Measurements from ENCODE around the gene TSBP1. TPM values are rescaled to one million over a fixed set of nuclear protein-coding genes. Genes with fewer than 3 reads are reported as not detected.

The TSBP1 gene
- total RNA-seq, 4 donors from 2014 or later: not detected

GRCh38 chr6:32254761-32255198, 116.9 kb downstream of the TSBP1 start:
- peak overlapping the region in 3 of 4 donors; percentile 10 to 44 (median 23) for H3K4me3 ChIP-seq
- H3K36me3 ChIP-seq: no peaks in the 10 kb centered on the region
- H3K9me3 ChIP-seq: no peaks in the 10 kb centered on the region
- intact Hi-C loops (cut with DNase I; ENCODE audit: low total_unique reads): no loop called here
- H3K27ac ChIP-seq: peak overlapping the region; percentile 69 to 76 (median 73)
- DNase-seq: no peak
- H3K27me3 ChIP-seq: peaks cover 24% of the 10 kb centered on the region
- TF ChIP-seq EP300 (IDR thresholded peaks at IDR 0.05; ENCODE audit: low read depth) (no peak), POLR2AphosphoS5 (IDR thresholded peaks at IDR 0.05) (no peak), POLR2A (IDR thresholded peaks at IDR 0.05) (no peak), CTCF (IDR thresholded peaks at IDR 0.05) (no peak)
- WGBS, 2 donors (ENCODE audit: low coverage in 1 of 2): 28 to 31% methylated on average over 11 to 12 of the region's 12 CpGs
- H3K4me1 ChIP-seq: peaks cover 0 to 10% (median 2%) of the 10 kb centered on the region in 4 donors
- in situ Hi-C loops (cut with MboI; ENCODE audit: low pct_ligation_motif_present in 1 of 4, low pct_unique_long_range_greater_than_20kb in 1 of 4, low sequenced_read_pairs in 3 of 4): no loop called here

GRCh38 chr6:32252331-32253009, 119.2 kb downstream of the TSBP1 start:
- Histone ChIP-seq H3K9me3 (no peaks in the 10 kb centered on the region), H3K27me3 (peaks cover 24% of the 10 kb centered on the region), H3K4me3 (no peak overlapping the region), H3K27ac (no peak overlapping the region), H3K4me1 (peaks cover 0 to 10% (median 2%) of the 10 kb centered on the region in 4 donors), H3K36me3 (no peaks in the 10 kb centered on the region)
- 25 to 56% methylated on average over 1 to 2 of the region's 2 CpGs for WGBS, 2 donors (ENCODE audit: low coverage in 1 of 2)
- no peak for DNase-seq
- in situ Hi-C loops (cut with MboI; ENCODE audit: low pct_ligation_motif_present in 1 of 4, low pct_unique_long_range_greater_than_20kb in 1 of 4, low sequenced_read_pairs in 3 of 4) (no loop called here), intact Hi-C loops (cut with DNase I; ENCODE audit: low total_unique reads) (no loop called here)
- no peak for TF ChIP-seq POLR2A (IDR thresholded peaks at IDR 0.05)
- no peak for TF ChIP-seq POLR2AphosphoS5 (IDR thresholded peaks at IDR 0.05)
- TF ChIP-seq CTCF (IDR thresholded peaks at IDR 0.05): no peak
- TF ChIP-seq EP300 (IDR thresholded peaks at IDR 0.05; ENCODE audit: low read depth): no peak

GRCh38 chr6:32249262-32249661, 122.4 kb downstream of the TSBP1 start:
- intact Hi-C loops (cut with DNase I; ENCODE audit: low total_unique reads) (no loop called here), in situ Hi-C loops (cut with MboI; ENCODE audit: low pct_ligation_motif_present in 1 of 4, low pct_unique_long_range_greater_than_20kb in 1 of 4, low sequenced_read_pairs in 3 of 4) (loop anchor here (10.0 to 25.0 kb wide), 5 partner anchors 163 to 538 kb away; partner anchors contain the start of gene BTNL2 (in 2 of the 4))
- WGBS, 2 donors (ENCODE audit: low coverage in 1 of 2): 89 to 100% methylated on average over 1 to 2 of the region's 2 CpGs
- TF ChIP-seq CTCF (IDR thresholded peaks at IDR 0.05): no peak
- no peak for TF ChIP-seq POLR2A (IDR thresholded peaks at IDR 0.05)
- no peak for TF ChIP-seq POLR2AphosphoS5 (IDR thresholded peaks at IDR 0.05)
- no peak for TF ChIP-seq EP300 (IDR thresholded peaks at IDR 0.05; ENCODE audit: low read depth)
- no peak overlapping the region for H3K4me3 ChIP-seq
- peaks cover 0 to 8% (median 5%) of the 10 kb centered on the region in 4 donors for H3K4me1 ChIP-seq
- no peak overlapping the region for H3K27ac ChIP-seq
- no peaks in the 10 kb centered on the region for H3K9me3 ChIP-seq
- no peaks in the 10 kb centered on the region for H3K36me3 ChIP-seq
- no peak for DNase-seq
- H3K27me3 ChIP-seq: peaks cover 7% of the 10 kb centered on the region

- Histone ChIP-seq H3K27me3 (no peaks in the 10 kb centered on the region), H3K36me3 (no peaks in the 10 kb centered on the region), H3K9me3 (no peaks in the 10 kb centered on the region), H3K27ac (no peak overlapping the region), H3K4me3 (no peak overlapping the region), H3K4me1 (peaks cover 0 to 8% (median 5%) of the 10 kb centered on the region in 4 donors)
- WGBS, 2 donors (ENCODE audit: low coverage in 1 of 2): 0 to 11% methylated on average over 2 of the region's 2 CpGs
- TF ChIP-seq POLR2AphosphoS5 (IDR thresholded peaks at IDR 0.05): no peak
- no peak for TF ChIP-seq POLR2A (IDR thresholded peaks at IDR 0.05)
- no peak for TF ChIP-seq CTCF (IDR thresholded peaks at IDR 0.05)
- no peak for TF ChIP-seq EP300 (IDR thresholded peaks at IDR 0.05; ENCODE audit: low read depth)
- DNase-seq: no peak
- in situ Hi-C loops (cut with MboI; ENCODE audit: low pct_ligation_motif_present in 1 of 4, low pct_unique_long_range_greater_than_20kb in 1 of 4, low sequenced_read_pairs in 3 of 4) (loop anchor here (10.0 to 25.0 kb wide), 5 partner anchors 165 to 540 kb away; partner anchors contain the start of gene BTNL2 (in 2 of the 4)), intact Hi-C loops (cut with DNase I; ENCODE audit: low total_unique reads) (no loop called here)
Observed at GRCh38 chr6:32247401-32247800, 124.3 kb downstream of the TSBP1 start.
